EL (cell line): Measurements from ENCODE around the gene GOLGA2.

Experiments used
- DNase-seq: peaks from one replicate; pipeline ENCODE4 v3.0.0-alpha.2; 2016

GOLGA2 gene, protein sequence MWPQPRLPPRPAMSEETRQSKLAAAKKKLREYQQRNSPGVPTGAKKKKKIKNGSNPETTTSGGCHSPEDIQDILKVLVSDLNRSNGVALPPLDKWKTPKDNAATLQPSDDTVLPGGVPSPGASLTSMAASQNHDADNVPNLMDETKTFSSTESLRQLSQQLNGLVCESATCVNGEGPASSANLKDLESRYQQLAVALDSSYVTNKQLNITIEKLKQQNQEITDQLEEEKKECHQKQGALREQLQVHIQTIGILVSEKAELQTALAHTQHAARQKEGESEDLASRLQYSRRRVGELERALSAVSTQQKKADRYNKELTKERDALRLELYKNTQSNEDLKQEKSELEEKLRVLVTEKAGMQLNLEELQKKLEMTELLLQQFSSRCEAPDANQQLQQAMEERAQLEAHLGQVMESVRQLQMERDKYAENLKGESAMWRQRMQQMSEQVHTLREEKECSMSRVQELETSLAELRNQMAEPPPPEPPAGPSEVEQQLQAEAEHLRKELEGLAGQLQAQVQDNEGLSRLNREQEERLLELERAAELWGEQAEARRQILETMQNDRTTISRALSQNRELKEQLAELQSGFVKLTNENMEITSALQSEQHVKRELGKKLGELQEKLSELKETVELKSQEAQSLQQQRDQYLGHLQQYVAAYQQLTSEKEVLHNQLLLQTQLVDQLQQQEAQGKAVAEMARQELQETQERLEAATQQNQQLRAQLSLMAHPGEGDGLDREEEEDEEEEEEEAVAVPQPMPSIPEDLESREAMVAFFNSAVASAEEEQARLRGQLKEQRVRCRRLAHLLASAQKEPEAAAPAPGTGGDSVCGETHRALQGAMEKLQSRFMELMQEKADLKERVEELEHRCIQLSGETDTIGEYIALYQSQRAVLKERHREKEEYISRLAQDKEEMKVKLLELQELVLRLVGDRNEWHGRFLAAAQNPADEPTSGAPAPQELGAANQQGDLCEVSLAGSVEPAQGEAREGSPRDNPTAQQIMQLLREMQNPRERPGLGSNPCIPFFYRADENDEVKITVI

DNA sequence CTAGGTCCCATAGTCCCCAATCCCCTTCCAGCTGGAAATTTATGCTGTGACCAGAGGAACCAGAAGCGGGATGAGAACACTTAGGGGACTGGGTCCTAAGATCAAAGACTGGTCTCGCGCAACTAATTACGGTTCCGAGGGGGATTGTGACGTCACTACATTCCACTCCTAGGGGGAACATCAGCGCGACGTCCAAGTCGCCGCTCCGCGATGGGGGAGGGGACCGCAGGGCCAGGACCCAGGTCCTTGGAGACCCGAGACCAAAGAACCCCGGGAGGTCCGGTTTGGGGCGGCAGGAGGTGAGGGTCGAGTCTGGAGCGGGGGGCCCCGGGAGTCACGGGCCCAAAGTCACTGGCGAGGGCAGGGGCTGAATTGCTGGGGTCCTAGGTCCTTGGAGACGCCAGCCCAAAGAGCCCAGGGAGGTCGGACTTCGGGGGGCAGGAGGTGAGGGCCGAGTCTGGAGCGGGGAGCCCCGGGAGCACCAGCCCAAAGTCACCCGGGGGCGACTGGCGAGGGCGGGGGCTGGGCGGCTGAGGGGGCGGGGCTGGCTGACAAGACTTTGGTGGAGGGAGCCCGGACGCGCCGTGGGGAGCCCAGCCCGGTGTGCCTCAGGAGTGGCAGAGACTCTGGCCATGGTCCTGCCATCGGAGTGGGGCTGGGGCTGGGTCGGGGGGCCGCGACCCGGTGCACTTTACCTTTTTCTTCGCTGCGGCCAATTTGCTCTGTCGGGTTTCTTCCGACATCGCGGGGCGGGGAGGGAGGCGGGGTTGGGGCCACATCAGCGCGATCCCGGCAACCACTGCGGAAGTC, at the start of gene GOLGA2:
TSS of gene GOLGA2 (minus strand) at position 810 of the 810 bp plus-strand sequence. CDS start at position 779, 31 bp downstream.
- DNase-seq: peak; percentile 68

DNA sequence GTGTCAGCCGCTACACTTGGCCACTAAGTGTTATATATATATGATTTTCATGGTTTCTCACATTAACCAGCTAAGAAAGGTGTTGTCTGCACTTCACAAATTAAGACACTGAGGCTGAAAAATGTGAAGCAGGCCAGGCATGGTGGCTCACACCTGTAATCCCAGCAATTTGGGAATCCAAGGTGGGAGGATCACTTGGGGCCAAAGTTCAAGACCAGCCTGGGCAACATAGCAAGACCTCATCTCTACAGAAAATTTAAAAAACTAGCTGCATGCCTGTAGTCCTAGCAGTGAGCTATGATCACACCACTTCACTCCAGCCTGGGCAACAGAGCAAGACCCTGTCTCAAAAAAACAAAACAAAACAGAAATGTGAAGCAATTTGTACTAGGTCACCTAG, 48.6 kb upstream of the GOLGA2 start:
- DNase-seq: no peak

DNA sequence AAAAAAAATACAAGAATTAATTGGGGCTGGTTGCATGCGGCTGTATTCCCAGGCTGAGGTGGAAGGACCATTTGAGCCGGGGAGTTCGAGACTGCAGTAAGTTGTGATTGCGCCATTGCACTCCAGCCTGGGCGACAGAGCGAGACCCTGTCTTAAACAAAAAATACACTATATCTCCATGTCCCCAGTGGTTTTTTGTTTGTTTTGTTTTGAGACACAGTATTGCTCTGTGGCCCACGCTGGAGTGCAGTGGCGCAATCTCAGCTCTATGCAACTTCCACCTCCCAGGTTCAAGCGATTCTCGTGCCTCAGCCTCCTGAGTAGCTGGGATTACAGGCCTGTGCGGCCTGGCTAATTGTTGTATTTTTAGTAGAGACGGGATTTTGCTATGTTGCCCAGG, 48.0 kb upstream of the GOLGA2 start:
- DNase-seq: no peak

DNA sequence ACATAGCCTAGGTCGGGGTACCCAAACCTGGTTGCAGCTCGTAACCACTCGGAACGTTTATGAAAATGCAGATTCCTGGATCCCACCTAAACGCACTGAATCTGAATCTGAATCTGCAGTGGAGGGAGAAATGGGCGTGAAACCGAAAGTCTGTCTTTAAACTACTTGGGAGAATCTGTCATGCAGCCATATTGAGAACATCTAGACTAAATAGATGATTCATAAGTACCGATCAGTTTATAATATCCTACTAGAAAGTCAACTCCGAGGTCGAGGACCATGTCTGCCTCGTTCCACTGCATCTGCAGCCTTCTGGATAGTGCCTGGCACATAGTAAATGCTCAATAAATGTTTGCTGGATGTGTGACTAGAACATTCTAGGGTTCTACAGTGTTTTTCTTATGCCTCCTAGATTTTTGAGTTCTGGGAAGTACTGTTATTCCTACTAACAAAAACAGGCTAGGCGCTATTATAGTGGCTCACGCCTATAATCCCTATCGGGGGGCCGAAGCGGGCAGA, 47.5 kb upstream of the GOLGA2 start:
- DNase-seq: peak; percentile 29

DNA sequence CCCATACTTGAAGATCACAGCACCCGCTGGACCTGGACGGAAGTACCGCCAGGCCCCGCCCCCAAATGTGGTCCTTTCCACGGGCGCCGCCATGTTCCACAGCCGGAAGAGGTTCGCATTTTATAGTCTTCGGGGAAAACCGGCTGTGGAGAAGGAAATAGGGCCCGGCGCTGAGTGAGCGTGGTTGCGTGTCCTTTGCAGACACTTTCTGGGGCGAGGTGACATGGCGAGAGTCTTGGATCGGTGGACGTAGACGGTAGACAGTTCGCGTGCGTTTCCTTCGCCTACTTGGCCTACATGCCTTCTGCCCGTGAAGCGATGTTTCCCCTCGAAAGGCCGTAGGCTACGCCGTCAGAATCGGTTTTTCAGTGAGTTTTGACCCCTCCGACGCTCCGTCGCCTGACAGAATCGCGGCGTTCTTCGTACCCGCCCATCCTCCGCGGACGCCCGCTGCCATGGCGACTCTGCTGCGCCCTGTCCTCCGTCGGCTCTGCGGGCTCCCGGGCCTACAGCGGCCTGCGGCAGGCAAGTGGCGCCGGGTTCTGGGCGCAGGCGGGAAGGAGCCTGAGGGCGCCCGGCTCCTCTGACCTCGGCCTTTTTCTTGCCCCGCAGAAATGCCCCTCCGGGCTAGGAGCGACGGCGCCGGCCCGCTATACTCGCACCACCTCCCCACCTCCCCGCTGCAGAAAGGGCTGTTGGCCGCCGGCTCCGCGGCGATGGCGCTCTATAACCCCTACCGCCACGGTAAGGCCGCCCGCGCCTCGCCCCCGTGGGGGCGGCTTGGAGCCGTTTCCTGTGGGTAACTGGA, 46.8 kb upstream of the GOLGA2 start, which contains the start of the genes COQ4 and TRUB2:
TSS of gene COQ4 (plus strand) at position 436 of the 808 bp plus-strand sequence. CDS start at position 456, 20 bp downstream.
TSS of gene TRUB2 (minus strand) at position 44 of the 808 bp plus-strand sequence. CDS start at position 5, 39 bp downstream.
- peak; percentile 95 for DNase-seq

DNA sequence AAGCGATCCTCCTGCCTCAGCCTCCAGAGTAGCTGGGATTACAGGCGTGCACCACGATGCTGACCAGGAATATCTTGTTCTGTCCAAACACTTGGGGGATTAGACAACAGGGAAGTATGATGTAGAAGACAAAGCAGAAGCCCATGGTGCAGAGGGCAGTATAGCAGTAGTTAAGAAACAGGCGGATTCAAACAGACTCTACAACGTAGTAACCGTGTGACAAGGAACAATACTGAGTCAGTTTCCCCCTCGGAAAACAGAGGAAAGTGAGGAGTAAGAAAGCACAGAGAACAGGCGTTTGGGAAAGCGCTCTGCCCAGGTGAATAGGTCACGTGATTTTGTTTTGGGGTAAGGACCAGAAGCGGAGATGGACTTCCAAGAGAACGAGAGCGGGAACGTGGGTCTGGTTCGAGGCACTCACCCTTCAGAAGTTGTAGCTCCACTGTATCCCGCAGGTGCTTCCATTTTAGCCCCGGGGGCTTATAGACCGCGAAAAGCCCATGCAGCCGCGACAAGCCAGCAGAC, 46.1 kb upstream of the GOLGA2 start:
- DNase-seq: no peak

DNA sequence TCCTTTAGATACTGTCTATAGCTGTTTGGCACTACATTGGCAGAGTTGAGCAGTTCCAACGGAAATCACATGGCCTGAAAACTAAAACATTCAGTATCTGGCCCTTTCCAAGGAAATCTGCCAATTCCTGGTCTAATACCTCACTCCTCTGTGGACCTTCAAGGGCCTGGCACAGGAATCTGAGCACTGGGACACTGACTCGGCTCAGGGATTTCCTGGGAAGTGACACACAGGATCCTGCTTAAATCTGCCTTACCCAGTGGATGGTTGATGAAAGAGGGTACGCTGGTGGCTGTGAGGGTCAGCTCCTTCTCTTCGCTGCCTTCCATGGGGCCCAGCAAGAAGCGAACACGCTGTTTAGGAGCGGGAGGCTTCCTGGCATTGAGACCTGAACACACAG, 45.5 kb upstream of the GOLGA2 start:
- DNase-seq: no peak

DNA sequence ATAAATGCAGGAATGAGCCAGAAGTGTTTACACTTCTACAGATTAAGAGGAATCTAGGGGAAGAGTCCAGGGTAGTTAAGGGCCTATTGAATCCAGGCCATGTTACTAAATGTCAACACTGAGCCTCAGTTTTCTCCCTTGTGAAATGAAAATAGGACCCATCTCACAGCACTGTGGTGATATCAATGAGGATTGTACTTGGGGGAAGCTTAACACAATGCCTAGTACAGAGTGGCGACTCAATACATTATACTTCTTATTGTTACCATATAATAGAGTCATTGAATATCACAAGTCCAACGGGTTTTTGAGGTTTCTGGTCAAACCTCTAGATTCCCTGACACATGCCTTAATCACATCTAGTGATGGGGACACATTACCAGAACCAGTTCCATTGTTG, 41.8 kb upstream of the GOLGA2 start:
- no peak for DNase-seq

DNA sequence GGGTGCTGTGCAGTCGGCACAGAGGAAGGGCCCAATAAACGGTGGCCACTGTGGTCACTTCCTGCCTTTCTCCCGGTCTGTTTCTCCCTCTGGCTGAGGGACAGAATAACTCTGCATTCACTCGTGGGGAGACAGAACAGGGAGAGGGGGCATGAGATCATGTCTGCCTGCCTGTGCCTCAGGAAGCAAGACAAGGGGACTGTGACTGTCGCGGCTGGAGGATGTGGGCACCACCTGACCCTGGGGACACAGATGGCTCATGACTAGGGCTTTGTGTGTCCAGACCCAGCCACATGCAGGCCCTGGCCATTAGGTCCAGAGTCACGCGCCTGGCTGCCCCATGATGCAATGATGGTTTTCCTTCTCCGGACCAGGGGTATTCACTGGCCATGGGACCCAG, 40.6 kb upstream of the GOLGA2 start:
- DNase-seq: no peak

DNA sequence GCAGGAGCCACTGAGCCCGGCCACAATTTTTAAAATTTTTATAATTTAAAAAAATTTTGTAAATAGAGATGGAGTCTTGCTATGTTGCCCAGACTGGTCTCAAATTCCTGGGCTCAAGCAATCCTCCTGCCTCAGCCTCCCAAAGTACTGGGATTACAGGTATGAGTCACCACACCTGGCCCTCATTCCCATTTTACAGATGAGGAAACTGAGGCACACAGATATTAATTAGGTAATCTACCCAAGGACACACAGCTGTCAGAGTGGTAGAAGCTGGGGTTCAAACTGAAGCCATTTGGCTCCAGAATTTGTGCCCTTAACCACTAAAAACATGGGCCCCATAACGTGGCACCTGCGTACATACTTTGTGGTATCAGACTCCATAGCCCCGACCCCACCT, 38.9 kb upstream of the GOLGA2 start:
- DNase-seq: no peak

DNA sequence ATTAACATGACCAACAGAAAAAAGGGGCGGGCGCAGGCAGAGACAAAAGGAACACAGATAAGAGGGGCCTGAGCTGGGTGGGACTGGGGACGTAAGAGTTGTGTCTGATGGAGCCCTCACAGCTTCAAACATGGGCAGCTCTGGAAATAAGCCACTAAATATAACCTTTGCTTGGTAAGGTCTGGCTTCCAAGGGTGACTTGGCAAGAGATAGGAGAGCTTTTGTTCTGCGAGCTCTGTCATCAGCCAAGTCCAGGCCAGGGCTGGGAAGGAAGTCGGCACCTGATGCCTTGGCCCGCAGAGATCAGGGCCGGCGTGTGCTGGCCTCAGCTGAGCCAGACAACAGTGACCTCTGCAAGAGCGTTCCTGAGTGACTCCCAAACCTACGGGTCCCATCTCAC, 34.7 kb upstream of the GOLGA2 start:
- DNase-seq: no peak

DNA sequence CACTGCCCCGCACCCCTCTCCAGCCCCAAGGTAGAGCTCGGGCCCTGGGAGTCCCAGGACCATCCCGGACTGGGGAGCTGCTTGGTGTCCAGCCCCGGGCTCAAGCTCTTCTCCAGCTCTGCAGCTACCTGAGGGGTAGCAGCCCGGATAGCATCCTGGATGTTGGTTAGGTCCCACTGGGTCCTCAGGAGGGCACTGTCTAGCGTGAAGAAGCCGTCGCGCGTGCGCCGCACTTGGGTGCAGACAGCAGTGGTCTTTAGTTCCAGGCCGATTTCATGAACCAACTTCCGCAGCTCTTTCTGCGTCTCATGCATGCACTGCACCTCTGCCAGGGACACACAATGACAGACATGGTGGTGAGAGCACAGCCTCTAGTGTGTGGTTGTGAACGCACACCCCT, 33.7 kb upstream of the GOLGA2 start:
- no peak for DNase-seq

DNA sequence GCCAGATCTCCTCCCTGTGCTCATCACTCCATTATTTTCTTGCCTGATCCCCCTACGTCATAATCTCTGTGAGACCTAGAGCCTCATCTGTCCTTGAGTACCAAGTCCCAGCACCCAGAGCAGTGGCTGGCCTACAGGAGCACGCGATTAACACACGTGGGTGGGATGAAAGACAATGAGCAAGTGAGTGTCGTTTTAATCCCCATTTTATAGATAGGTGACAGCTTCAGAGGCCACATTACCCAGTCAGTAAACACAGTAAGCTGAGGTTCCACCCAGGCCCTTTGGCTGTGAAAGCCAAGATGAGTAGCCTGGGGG, 29.1 kb upstream of the GOLGA2 start:
- DNase-seq: no peak

DNA sequence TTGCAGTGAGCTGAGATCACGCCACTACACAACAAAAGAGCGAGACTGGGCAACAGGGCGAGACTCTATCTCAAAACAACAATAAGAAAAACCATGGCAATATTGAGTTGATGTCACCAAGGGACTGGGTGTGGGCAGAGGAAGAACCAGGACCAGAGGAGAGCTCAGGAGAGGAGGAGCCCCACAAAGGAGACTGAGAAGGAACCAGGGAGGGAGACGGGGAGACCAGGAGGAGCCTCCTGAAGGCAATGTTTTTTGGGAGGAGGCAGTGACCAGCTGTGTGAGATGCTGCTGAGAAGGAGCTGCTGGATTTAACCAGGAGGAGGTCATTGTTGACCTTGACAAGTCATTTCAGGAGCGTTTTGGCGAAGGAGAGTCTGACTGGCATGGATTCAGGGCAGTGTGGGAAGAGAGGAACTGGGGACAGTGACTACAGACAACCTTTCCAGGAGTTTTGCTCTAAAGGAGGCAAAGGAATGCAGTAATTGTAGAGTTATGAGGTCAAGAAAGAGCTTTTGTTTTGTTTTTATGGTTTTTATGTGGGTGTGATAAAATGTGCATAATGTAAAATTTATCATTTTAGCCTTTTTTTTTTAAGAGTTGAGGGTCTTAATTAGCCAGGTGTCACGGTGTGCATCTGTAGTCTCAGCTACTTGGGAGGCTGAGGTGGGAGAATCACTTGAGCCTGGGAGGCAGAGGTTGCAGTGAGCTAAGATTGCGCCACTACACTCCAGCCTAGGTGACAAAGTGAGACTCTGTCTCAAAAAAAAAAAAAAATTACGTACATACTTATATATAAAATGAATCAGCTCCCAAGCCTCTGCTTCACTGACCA, 28.5 kb upstream of the GOLGA2 start:
- no peak for DNase-seq

DNA sequence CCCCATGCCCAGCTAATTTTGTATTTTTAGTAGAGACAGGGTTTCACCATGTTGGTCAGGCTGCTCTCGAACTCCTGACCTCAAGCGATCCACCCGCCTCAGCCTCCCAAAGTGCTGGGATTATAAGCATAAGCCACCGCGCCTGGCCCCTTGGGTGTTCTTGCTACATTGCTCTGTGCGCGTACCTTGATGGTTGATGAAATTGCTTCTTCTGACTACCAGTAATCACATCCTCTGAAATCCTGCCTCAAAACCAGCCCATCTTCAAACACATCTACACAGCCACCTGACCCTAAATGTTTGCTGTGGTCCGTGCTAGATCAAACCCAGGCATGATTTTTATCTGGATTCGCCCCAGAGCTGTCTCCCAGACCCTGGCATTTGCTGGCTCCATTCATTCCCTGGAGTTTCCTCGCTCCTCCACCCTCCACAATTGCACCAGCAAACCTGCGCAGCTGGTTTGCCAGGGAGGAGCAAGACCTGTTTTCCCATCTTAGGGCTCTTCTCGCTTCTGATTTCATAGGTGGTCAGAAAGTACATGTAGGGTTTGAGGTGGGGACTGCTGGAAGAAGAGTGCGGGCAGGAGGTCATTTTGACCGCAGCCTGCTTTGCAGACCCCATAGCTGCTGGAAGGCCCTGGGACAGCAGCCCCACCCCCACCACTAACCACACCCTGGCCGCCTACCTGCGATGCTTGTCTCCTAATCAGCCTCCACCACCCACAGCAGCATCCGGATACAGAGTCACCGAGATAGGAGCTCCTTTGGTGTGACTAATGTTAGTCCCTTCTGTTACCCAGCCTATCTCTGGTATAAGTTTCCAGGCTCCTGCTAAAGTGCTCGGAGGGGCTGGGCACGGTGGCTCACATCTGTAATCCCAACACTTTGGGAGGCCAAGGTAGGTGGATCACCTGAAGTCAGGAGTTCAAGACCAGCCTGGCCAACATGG, 23.0 kb upstream of the GOLGA2 start:
- DNase-seq: no peak

DNA sequence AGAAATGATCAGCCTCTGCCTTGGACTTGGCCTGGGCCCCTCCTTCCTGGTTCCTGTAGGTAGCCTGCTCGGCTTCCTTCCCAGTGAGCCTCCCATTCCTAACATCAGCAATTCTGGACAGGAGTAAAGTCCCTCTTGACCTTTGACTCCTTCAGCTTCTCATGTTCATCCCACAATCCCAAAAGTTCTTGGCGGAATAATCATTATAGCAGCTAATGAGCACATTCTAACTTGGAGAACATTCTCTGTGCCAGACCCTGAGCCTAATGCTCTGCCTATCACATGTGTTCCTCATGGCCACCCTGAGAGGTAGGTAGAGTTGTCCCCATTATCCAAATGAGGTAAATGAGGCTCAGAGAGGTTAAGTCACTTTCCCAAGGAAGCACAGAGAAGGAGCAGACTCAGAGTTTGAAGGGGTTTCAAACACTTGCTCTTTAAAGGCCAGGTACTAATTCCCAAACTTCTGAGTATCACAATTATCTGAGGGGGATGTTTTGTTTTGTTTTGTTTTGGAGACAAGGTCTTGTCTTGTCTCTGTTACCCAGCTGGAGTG, 21.5 kb upstream of the GOLGA2 start:
- no peak for DNase-seq

DNA sequence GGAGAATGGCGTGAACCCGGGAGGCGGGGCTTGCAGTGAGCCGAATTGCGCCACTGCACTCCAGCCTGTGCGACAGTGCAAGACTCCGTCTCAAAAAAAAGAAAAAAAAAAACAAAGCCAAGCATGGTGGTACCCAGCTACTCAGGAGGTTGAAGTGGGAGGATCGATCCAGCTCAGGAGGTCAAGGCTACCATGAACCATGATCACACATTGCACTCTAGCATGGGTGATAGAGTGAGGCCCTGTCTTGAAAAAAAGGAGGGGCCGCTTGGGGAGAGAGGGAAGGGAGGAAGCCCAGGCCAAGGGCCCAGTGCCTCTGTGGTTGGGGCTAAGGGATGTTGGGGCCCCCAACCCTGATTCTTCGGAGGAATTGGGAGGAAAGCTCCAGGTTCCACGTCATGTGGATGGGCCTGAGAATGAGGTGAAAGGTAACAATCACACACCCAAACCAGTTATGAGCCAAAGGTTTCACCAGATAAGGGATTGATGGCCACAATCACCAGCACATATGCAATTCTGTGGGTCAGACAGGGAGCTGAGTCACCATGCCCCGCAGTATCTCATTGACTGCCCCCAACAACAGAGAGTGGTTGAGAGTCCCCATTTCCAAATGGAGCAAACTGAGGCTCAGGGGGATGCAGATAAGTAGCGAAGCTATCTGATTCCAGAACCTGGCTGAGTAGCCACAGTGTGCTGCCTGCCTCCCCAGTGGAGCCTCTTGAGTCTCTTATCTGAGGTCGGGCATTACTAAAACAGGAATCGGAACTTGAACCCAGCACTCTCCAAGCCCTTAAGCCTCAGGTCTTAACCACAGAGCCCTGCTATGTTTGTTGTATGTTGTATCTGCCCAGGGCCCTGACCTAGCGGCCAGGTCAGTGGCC, 20.8 kb upstream of the GOLGA2 start:
- no peak for DNase-seq

DNA sequence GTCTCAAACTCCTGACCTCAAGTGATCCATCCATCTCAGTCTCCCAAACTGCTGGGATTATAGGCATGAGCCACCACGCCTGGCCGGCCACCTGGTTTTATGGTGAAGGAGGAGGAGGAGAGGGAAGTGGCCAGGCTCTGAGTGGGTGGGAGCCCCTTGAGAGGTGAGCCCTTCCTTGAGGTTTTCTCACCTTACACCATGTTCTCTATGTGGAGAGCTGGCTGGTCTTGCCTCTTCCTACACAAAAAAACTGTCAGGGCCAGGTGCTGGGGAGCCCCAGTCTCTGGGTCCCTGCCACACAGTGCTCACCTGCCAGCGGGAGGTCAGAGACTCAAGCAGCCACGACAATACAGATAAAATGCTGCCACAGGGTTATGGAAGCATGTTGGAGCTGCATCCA, 18.3 kb upstream of the GOLGA2 start:
- no peak for DNase-seq
